HG02759 (cell line): ENCODE results near the gene ZNF624.
"Not testable (repeated sequence)": the region's sequence is repeated elsewhere in the genome, so short reads cannot be mapped to it uniquely, and the experiment has no call there.

Experiments used
- ATAC-seq: cut with Tn5 transposase; IDR thresholded peaks from one replicate; pipeline ENCODE4 v1.9.1; 2021; ENCODE audit warnings: mild to moderate bottlenecking, moderate library complexity; ENCODE audit not compliant: unreplicated experiment

The ZNF624 gene

GRCh38 chr17:16653367-16654041 lies at the start of gene ZNF624:
ZNF624 (minus strand) TSS chr17:16653850.
- ATAC-seq: peak; percentile 97

GRCh38 chr17:16697603-16698002 lies 44.0 kb upstream of the ZNF624 start:
- not testable (repeated sequence) for ATAC-seq

GRCh38 chr17:16690447-16690846 lies 36.8 kb upstream of the ZNF624 start:
- not testable (repeated sequence) for ATAC-seq

GRCh38 chr17:16689731-16690281 lies 36.2 kb upstream of the ZNF624 start, which contains the start of gene CCDC144A:
CCDC144A (plus strand) TSS chr17:16690241; CDS start chr17:16690401, 160 bp downstream.
- not testable (repeated sequence) for ATAC-seq

- ATAC-seq: not testable (repeated sequence)
These were observed 33.5 kb upstream of the ZNF624 start for GRCh38 chr17:16687151-16687550.

GRCh38 chr17:16686019-16686418 lies 32.4 kb upstream of the ZNF624 start:
- not testable (repeated sequence) for ATAC-seq

GRCh38 chr17:16683290-16684138 lies 29.9 kb upstream of the ZNF624 start:
- not testable (repeated sequence) for ATAC-seq

- no peak for ATAC-seq
These were observed 23.1 kb upstream of the ZNF624 start for GRCh38 chr17:16676676-16677268.

- not testable (repeated sequence) for ATAC-seq
These were observed 13.4 kb upstream of the ZNF624 start for GRCh38 chr17:16666907-16667636.

GRCh38 chr17:16666553-16666906 lies 12.9 kb upstream of the ZNF624 start:
- not testable (repeated sequence) for ATAC-seq

- ATAC-seq: no peak
These were observed 9.3 kb upstream of the ZNF624 start for GRCh38 chr17:16662936-16663335.

- no peak for ATAC-seq
These were observed 7.6 kb upstream of the ZNF624 start for GRCh38 chr17:16661217-16661616.

GRCh38 chr17:16652847-16653366 lies 743 bp downstream of the ZNF624 start:
- ATAC-seq: no peak

GRCh38 chr17:16652252-16652651 lies 1.4 kb downstream of the ZNF624 start:
- ATAC-seq: no peak

GRCh38 chr17:16649585-16649984 lies 4.1 kb downstream of the ZNF624 start:
- no peak for ATAC-seq

- no peak for ATAC-seq
These were observed 14.2 kb downstream of the ZNF624 start for GRCh38 chr17:16639438-16639837.

GRCh38 chr17:16623282-16623681 lies 30.4 kb downstream of the ZNF624 start:
- ATAC-seq: no peak

GRCh38 chr17:16622540-16623277 lies 30.9 kb downstream of the ZNF624 start:
- no peak for ATAC-seq

GRCh38 chr17:16617481-16618060 lies 36.1 kb downstream of the ZNF624 start:
- no peak for ATAC-seq
